HepG2 (cell line): Measurements from ENCODE around the gene LYSMD3. TPM values are rescaled to one million over a fixed set of nuclear protein-coding genes. Genes with fewer than 3 reads are reported as not detected.

Experiments used
- BRD4 ChIP-seq: sonication (generic); formaldehyde crosslinking; IDR thresholded peaks from 2 replicates; pipeline ENCODE4 v1.4.0; 2020; ENCODE audit warnings: missing genetic modification reagents
- MATR3 ChIP-seq: sonication (generic); formaldehyde crosslinking; IDR thresholded peaks from 2 replicates; pipeline ENCODE4 v1.4.0; 2020; ENCODE audit warnings: missing genetic modification reagents
- NONO ChIP-seq, 2 experiments: fragments of 450-650 bp in 1 of 2; sonication (generic) in 1 of 2; formaldehyde crosslinking in 1 of 2; IDR thresholded peaks in 1 of 2; conservative IDR thresholded peaks in 1 of 2; 2 replicates each; pipeline versions ENCODE4 v1.6.1 to v1.8.0; 2017 to 2022; ENCODE audit warnings: mild to moderate bottlenecking in 1 of 2, missing genetic modification reagents in 1 of 2, moderate library complexity in 1 of 2
- SNRNP70 ChIP-seq: fragments of 200-400 bp; formaldehyde crosslinking; IDR thresholded peaks from 2 replicates; pipeline ENCODE4 v1.6.1; 2017; ENCODE audit warnings: mild to moderate bottlenecking, low read depth, low read length, moderate library complexity
- TEF ChIP-seq: sonication (generic); formaldehyde crosslinking; IDR thresholded peaks from 2 replicates; pipeline ENCODE4 v1.5.0; 2020; ENCODE audit warnings: missing genetic modification reagents
- ZNF138 ChIP-seq: sonication (generic); formaldehyde crosslinking; IDR thresholded peaks from 2 replicates; pipeline ENCODE4 v1.5.0; 2020; ENCODE audit warnings: mild to moderate bottlenecking, low read depth, missing genetic modification reagents
- ZNF142 ChIP-seq: sonication (generic); formaldehyde crosslinking; IDR thresholded peaks from 2 replicates; pipeline ENCODE4 v1.4.0; 2020; ENCODE audit warnings: missing genetic modification reagents
- ZNF331 ChIP-seq: sonication (generic); formaldehyde crosslinking; IDR thresholded peaks from 2 replicates; pipeline ENCODE4 v1.4.0; 2020; ENCODE audit warnings: missing genetic modification reagents
- ZNF44 ChIP-seq: sonication (generic); formaldehyde crosslinking; IDR thresholded peaks from 2 replicates; pipeline ENCODE4 v1.5.1; 2020; ENCODE audit warnings: mild to moderate bottlenecking, missing genetic modification reagents
- ZNF484 ChIP-seq: sonication (generic); formaldehyde crosslinking; IDR thresholded peaks from 2 replicates; pipeline ENCODE4 v1.5.1; 2020; ENCODE audit warnings: mild to moderate bottlenecking, low read depth, missing genetic modification reagents, borderline replicate concordance
- ZNF572 ChIP-seq: sonication (generic); formaldehyde crosslinking; IDR thresholded peaks from 2 replicates; pipeline ENCODE4 v1.5.1; 2020; ENCODE audit warnings: mild to moderate bottlenecking, missing genetic modification reagents
- ZNF629 ChIP-seq: sonication (generic); formaldehyde crosslinking; conservative IDR thresholded peaks from 2 replicates; pipeline ENCODE4 v1.5.0; 2020; ENCODE audit warnings: missing genetic modification reagents
- ZNF766 ChIP-seq: sonication (generic); formaldehyde crosslinking; IDR thresholded peaks from 2 replicates; pipeline ENCODE4 v1.5.0; 2020; ENCODE audit warnings: missing genetic modification reagents, borderline replicate concordance
- polyA plus RNA-seq, 8 experiments: library from polyadenylated mRNA; depleted of rRNA in 3 of 8; stranded (reverse) in 7 of 8; unstranded in 1 of 8; fragments of >200 nt; fragmentation: Illumina TruSeq in 4 of 8; extraction: Trizol in 4 of 8; gene quantifications; 2 replicates each; pipeline versions ENCODE4 v1.2.1 to v1.2.3, GENCODE V29; 2011 to 2016; ENCODE audit warnings: low read depth in 4 of 8, missing spikeins in 1 of 8, mixed read lengths in 1 of 8; ENCODE audit not compliant: insufficient read depth in 1 of 8
- total RNA-seq, 5 experiments: library from RNA; depleted of rRNA; stranded (reverse); fragments of >200 nt; fragmentation: Illumina TruSeq; extraction: Trizol; gene quantifications; 2 replicates each; pipeline ENCODE4 v1.2.3, GENCODE V29; 2016; ENCODE audit warnings: low read depth in 1 of 5
- TF ChIP-seq, protein P1 (sequence below): sonication (generic); formaldehyde crosslinking; IDR thresholded peaks from 2 replicates; pipeline ENCODE4 v1.4.0; 2020; ENCODE audit warnings: mild to moderate bottlenecking, missing genetic modification reagents

Gene LYSMD3
- total and polyA plus RNA-seq, 2 of the 13 experiments (the other 11 are each of a cell fraction or from before 2014, with no cell fraction given), result 9.1 to 13.8 TPM

GRCh38 chr5:90529194-90529938 is at the start of gene LYSMD3 (continued):
- TF ChIP-seq, protein P1, sequence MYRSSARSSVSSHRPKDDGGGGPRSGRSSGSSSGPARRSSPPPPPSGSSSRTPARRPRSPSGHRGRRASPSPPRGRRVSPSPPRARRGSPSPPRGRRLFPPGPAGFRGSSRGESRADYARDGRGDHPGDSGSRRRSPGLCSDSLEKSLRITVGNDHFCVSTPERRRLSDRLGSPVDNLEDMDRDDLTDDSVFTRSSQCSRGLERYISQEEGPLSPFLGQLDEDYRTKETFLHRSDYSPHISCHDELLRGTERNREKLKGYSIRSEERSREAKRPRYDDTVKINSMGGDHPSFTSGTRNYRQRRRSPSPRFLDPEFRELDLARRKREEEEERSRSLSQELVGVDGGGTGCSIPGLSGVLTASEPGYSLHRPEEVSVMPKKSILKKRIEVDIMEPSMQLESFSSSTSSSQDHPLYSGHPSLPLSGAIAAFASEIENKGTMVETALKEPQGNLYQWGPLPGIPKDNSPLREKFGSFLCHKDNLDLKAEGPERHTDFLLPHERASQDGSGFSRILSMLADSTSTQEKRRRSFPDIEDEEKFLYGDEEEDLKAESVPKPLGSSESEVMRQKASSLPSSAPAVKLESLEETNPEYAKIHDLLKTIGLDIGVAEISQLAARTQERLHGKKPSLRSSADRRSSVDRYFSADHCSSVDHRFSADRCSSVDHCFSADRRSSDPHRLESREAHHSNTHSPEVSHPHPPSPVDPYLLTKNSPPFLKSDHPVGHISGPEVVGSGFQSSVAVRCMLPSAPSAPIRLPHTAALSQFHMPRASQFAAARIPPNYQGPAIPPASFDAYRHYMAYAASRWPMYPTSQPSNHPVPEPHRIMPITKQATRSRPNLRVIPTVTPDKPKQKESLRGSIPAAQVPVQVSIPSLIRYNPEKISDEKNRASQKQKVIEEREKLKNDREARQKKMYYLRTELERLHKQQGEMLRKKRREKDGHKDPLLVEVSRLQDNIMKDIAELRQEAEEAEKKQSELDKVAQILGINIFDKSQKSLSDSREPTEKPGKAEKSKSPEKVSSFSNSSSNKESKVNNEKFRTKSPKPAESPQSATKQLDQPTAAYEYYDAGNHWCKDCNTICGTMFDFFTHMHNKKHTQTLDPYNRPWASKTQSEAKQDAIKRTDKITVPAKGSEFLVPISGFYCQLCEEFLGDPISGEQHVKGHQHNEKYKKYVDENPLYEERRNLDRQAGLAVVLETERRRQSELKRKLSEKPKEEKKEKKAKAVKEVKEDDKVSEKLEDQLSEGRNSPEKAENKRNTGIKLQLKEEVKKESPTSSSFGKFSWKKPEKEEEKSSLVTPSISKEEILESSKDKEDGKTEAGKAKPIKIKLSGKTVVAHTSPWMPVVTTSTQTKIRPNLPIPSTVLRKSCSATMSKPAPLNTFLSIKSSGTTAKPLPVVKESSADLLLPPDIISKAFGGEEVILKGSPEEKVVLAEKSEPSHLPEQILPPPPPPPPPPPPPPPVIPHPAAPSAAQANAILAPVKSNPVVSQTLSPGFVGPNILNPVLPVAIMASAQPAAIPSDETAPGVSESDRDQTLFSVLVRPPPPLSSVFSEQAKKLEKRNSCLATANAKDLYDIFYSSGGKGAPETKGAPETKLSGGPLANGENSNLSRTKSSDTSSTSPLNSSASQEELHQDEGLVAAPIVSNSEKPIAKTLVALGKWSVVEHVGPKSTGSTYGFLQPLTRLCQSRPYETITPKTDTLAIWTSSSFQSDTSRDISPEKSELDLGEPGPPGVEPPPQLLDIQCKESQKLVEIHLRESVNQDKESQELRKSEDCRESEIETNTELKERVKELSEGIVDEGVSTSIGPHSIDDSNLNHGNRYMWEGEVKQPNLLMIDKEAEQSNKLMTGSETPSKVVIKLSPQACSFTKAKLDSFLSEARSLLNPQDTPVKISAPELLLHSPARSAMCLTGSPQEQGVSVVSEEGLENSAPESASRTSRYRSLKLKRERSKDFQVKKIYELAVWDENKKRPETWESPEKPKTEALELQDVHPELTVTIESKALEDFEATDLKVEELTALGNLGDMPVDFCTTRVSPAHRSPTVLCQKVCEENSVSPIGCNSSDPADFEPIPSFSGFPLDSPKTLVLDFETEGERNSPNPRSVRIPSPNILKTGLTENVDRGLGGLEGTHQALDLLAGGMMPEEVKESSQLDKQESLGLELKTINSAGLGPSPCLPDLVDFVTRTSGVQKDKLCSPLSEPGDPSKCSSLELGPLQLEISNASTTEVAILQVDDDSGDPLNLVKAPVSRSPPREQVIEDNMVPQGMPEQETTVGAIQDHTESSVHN (CRISPR knock-in tag), result no peak
- TF ChIP-seq ZNF766 (CRISPR knock-in tag), result peak; percentile 61; the same call in 1 of the 2 replicates
- no peak for TF ChIP-seq ZNF629 (CRISPR knock-in tag)
- TF ChIP-seq ZNF331, result peak; percentile 18
- TF ChIP-seq SNRNP70, result no peak
- TF ChIP-seq ZNF484 (CRISPR knock-in tag), result no peak
- TF ChIP-seq BRD4 (CRISPR knock-in tag), result no peak; the same call in 1 of the 2 replicates
- TF ChIP-seq TEF, result no peak
- no peak for TF ChIP-seq ZNF44
- no peak for TF ChIP-seq MATR3 (CRISPR knock-in tag)
- TF ChIP-seq NONO (IDR thresholded peaks at IDR 0.05), result no peak
- TF ChIP-seq NONO (CRISPR knock-in tag; conservative IDR thresholded peaks at IDR 0.05), result peak; percentile 95
- TF ChIP-seq ZNF572 (CRISPR knock-in tag), result no peak
- TF ChIP-seq ZNF142 (CRISPR knock-in tag), result no peak; the same call in 1 of the 2 replicates
- TF ChIP-seq ZNF138 (CRISPR knock-in tag), result no peak
